ENCODE data around the gene PDK3.

PDK3 gene

DNA sequence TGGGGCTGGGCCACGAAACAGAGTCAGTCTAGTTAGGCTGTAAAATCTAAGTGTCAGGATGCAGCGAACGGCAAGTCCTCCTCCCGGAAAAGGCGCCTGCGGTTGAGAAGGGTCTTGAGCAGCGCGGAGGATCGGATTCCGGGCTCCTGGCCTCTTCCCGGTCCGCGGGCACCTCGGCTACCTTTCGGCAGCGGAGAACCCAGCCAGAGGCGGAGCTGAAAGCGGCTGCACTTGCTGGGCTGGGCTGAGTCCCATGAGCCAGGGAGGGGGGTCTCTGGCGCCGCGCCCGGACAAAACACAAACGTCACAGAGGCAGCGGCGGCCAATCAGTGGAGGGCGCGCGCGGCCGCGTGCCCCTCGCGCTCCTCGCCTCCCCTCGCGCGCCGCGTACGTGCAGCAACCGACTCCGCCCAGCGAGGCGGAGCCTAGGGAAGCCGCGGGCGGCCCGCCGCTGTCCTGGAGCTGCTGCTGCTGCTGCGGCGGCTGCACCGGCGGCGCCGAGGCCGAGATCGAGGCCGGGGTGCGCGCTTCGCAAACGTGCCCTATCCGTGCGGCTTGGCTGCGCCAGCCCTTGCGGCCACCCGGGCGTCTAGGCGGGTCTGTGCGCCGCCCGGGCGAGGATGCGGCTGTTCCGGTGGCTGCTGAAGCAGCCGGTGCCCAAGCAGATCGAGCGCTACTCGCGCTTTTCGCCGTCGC, at the start of gene PDK3:
Gene PDK3 (plus strand): TSS at position 451 of the 696 bp plus-strand sequence. CDS start 170 bp downstream, at position 621.
- CTCF ChIA-PET = interaction anchor here (1.3 kb wide), 1 partner anchor 34 kb away, joined by 7 read pairs; no protein-coding TSS in a partner anchor

DNA sequence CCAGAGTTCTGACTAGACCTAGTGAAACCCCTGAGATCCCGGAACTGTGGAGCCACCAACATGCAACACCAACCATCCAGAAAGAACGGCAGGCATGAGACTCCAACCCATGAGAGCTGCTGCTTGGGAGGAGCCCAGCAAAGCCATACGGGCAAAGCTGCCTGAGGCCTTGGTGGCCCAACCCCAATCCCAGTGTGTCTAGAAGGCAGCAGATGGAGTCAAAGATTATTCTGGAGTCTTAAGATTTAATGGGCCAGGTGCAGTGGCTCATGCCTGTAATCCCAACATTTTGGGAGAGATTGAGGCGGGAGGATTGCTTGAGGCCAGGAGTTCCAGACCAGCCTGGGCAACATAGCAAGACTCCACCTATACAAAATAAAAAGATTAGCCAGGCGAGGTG, 49.2 kb upstream of the PDK3 start:
- CTCF ChIA-PET = interaction anchor here (0.8 to 1.2 kb wide), 2 partner anchors 28 to 83 kb away, joined by 3 read pairs; no protein-coding TSS in a partner anchor
- no peaks in the 10 kb centered on the region for H3K36me3 Mint-ChIP-seq
- no peak overlapping the region for H3K27ac Mint-ChIP-seq
- no peaks in the 10 kb centered on the region for H3K4me1 Mint-ChIP-seq
- peaks cover 12% of the 10 kb centered on the region for H3K27me3 Mint-ChIP-seq
- no peaks in the 10 kb centered on the region for H3K9me3 Mint-ChIP-seq
- H3K4me3 Mint-ChIP-seq = no peak overlapping the region
- no peak for DNase-seq

More for the DNA sequence above, at the start of gene PDK3:
- Mint-ChIP-seq H3K27ac (peak within 1 kb of the TSS; percentile 87), H3K9me3 (no peaks in the 10 kb centered on the region), H3K4me1 (peaks cover 37% of the 10 kb centered on the region), H3K36me3 (peaks cover 10% of the 10 kb centered on the region), H3K27me3 (no peaks in the 10 kb centered on the region), H3K4me3 (peak within 1 kb of the TSS; percentile 75)
- DNase-seq = peak; percentile 90

DNA sequence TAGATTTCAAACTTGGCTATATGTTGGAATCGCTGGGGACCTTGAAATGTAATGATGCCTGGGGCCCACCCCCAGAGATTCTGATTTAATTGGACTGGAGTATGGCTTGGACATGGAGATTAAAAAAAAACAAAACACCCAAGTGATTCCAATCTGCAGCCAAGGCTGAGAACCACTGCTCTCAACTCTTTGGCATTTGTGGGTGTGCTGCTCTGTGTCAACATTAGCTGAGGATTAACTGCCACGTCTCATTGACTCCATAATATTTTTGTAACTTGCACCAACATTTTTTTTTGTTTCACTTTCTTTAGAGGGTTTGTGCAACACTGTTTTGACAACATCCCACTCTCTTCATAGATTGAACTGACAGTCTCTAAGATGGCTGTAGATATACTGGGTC, 41.1 kb upstream of the PDK3 start:
- Mint-ChIP-seq H3K4me3 (no peak overlapping the region), H3K27me3 (no peaks in the 10 kb centered on the region), H3K36me3 (no peaks in the 10 kb centered on the region), H3K9me3 (no peaks in the 10 kb centered on the region), H3K4me1 (peaks cover 5% of the 10 kb centered on the region), H3K27ac (no peak overlapping the region)
- DNase-seq = no peak
- CTCF ChIA-PET = no interaction called here

DNA sequence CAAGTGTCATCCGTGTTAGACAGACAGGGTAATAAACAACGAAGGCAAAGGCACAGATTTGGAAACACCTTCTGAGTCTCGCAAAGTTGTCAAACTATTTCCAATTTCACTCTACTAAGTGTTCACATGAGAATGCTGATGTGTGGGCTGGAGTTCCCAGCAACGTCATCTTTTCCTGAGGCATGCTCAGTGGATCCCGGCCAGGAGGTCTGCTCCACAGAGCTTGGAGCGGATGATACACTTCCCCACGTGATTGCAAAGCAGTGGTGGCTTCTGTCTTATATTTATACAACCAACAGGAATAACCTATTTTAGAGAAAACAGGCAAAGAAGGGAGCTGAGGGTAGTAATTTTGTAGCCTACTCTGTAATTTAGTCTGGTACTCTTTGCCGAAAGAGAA, 40.1 kb upstream of the PDK3 start:
- CTCF ChIA-PET = no interaction called here
- no peaks in the 10 kb centered on the region for H3K36me3 Mint-ChIP-seq
- no peak for DNase-seq

DNA sequence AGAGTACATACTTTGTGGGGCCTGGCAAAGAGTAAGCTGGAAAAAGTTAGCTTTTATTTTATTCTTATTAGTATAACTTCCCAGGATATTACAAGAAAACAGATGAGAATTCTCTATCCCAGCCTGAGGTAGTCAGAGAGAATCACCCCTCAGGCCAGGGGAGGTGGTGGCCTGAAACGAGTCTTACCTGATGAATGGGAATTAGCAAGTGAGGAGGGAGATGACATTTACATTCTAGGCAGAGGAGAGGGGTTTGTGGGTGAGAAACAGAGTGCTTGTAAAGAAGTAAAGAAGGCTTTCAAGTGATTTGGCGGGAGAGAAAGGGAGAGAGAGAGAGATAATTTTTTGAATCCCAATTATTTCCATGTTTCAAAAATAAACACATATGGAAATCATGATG, 39.3 kb upstream of the PDK3 start:
- H3K9me3 Mint-ChIP-seq = no peaks in the 10 kb centered on the region
- DNase-seq = no peak
- no peak overlapping the region for H3K27ac Mint-ChIP-seq
- no peaks in the 10 kb centered on the region for H3K36me3 Mint-ChIP-seq
- H3K4me1 Mint-ChIP-seq = peaks cover 5% of the 10 kb centered on the region
- H3K4me3 Mint-ChIP-seq = no peak overlapping the region
- no peaks in the 10 kb centered on the region for H3K27me3 Mint-ChIP-seq
- CTCF ChIA-PET = interaction anchor here (0.5 kb wide), 1 partner anchor 392 kb away, joined by 3 read pairs; no protein-coding TSS in a partner anchor

More for the DNA sequence above, 40.1 kb upstream of the PDK3 start:
- Mint-ChIP-seq H3K4me1 (peaks cover 5% of the 10 kb centered on the region), H3K4me3 (no peak overlapping the region), H3K9me3 (no peaks in the 10 kb centered on the region), H3K27ac (no peak overlapping the region), H3K27me3 (no peaks in the 10 kb centered on the region)

DNA sequence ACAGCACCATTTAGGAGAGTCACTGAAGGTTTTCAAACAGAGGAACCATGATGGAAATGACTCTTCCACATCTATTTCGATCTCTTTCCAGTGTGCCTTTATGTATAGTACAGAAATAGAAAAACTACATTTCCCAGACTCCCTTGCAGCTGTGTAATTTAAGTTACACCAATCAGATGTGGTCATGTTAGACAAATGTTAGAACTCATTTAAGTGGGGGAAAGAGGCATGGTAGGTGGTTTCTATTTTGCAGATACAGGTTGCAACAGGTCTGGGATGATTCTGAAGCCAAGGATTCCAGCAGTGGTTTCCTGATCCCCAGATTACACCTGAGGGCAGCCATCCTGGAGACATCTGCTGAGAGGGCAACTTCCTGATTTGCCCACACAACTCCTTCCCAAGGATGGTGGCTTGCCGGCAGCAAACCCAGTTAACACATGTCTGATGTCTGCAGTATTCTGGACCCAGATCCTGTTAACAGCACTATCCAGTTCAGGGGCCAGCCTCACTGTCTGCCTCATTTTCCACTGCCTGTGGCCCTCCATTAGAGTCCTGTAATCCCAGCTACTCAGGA, 38.7 kb upstream of the PDK3 start:
- no peak overlapping the region for H3K27ac Mint-ChIP-seq
- no peaks in the 10 kb centered on the region for H3K36me3 Mint-ChIP-seq
- CTCF ChIA-PET = interaction anchor here (0.5 kb wide), 1 partner anchor 391 kb away, joined by 3 read pairs; no protein-coding TSS in a partner anchor
- H3K4me1 Mint-ChIP-seq = peaks cover 5% of the 10 kb centered on the region
- H3K27me3 Mint-ChIP-seq = no peaks in the 10 kb centered on the region
- H3K4me3 Mint-ChIP-seq = no peak overlapping the region
- no peaks in the 10 kb centered on the region for H3K9me3 Mint-ChIP-seq
- no peak for DNase-seq

DNA sequence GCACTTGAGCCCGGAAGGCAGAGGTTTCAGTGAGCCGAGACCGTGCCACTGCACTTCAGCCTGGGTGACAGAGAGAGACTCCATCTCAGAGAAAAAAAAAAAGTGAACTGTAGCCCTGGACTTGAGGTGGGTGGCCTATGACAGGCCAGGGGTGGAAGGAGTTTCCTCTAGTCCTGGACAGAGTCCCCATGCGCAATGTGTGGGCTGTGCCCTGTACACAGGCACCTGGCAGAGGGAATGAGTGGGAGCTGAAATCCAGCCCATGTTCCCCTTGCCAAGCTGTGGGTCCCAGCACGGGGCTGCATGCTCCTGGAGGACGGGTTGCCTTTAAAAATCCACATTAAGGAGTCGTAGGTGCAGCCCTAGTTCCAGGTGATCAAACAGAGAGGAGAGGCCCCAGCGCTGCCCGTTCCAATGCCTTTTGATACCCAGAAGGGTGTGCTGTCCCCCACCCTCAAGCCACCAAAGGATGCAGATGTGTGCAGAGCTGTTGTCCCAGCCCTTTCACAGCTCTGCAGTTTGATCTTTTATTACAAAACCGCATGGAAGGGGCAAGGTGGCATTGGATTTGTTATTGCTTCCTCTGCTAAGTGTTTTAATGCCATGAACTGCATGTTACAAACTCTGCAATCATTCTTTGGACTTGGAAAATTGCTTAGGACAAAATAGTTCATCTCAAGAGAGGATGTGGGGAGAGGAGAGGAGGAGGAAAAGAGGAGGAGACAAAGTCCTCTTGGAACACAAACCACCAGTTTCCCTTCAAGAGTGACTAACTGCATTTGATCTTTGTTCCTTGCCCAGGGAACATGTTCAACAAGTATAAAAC, 38.0 kb upstream of the PDK3 start:
- no peaks in the 10 kb centered on the region for H3K36me3 Mint-ChIP-seq
- CTCF ChIA-PET = no interaction called here

DNA sequence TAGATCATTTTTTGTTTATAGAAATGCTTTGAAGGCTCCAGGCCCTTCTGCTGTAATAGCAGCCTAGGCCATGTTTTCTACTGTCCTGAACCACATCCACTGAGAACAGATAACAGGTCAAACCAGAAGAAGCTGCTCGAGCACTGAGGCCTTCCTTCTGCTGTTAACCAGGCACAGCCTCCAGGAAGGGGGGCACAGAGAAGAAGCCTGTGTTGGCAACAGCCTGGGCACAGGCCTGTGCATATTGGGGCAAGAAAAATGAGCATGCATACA, 37.4 kb upstream of the PDK3 start:
- Mint-ChIP-seq H3K4me1 (peaks cover 5% of the 10 kb centered on the region), H3K27ac (no peak overlapping the region)

More for the DNA sequence above, 38.0 kb upstream of the PDK3 start:
- H3K27me3 Mint-ChIP-seq = no peaks in the 10 kb centered on the region
- no peak for DNase-seq
- H3K4me3 Mint-ChIP-seq = no peak overlapping the region
- no peaks in the 10 kb centered on the region for H3K9me3 Mint-ChIP-seq
- H3K27ac Mint-ChIP-seq = no peak overlapping the region
- H3K4me1 Mint-ChIP-seq = peaks cover 5% of the 10 kb centered on the region

DNA sequence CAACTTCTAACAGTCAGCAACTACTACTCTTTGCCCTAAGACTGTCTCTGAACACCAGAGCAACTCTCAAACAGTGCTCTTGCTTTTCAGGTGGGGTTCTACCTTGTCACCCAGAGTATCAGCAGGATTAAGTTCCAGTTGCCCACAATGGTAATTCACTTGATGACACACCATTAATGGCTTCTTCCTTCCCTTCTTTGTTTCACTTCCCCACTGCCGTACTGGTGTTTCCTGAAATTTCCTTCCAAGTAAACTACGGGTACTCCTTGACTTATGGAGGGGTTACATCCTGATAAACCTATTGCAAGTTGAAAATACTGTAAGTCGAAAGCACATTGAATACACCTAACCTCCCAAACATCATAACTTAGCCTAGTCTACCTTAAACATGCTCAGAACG, 36.6 kb upstream of the PDK3 start:
- Mint-ChIP-seq H3K36me3 (no peaks in the 10 kb centered on the region), H3K27ac (no peak overlapping the region), H3K4me1 (peaks cover 5% of the 10 kb centered on the region), H3K9me3 (no peaks in the 10 kb centered on the region), H3K4me3 (no peak overlapping the region), H3K27me3 (no peaks in the 10 kb centered on the region)
- CTCF ChIA-PET = no interaction called here
- no peak for DNase-seq

More for the DNA sequence above, 37.4 kb upstream of the PDK3 start:
- H3K27me3 Mint-ChIP-seq = no peaks in the 10 kb centered on the region
- H3K9me3 Mint-ChIP-seq = no peaks in the 10 kb centered on the region
- DNase-seq = no peak
- H3K4me3 Mint-ChIP-seq = no peak overlapping the region
- no peaks in the 10 kb centered on the region for H3K36me3 Mint-ChIP-seq
- CTCF ChIA-PET = no interaction called here

DNA sequence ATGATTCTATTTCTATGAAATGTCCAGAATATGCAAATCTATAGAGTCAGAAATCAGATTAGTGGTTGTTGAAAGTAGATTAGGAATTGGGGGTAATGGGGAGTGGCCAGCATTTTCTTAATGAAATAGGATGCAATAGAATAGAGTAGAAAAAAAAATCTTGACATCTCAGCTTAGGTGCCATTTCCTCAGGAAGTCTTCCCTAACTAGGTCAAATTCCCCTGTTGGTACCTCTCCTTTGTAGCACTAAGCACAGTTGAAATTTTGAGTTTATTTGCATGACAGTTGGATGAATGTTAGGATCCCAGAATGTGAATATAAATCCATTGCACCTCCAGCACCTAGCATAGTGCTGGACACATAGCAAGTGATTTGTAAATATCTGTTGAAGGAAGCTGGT, 30.0 kb upstream of the PDK3 start:
- H3K9me3 Mint-ChIP-seq = no peaks in the 10 kb centered on the region
- H3K27me3 Mint-ChIP-seq = no peaks in the 10 kb centered on the region
- H3K27ac Mint-ChIP-seq = no peak overlapping the region
- no peaks in the 10 kb centered on the region for H3K4me1 Mint-ChIP-seq
- no peak for DNase-seq
- CTCF ChIA-PET = no interaction called here
- H3K4me3 Mint-ChIP-seq = no peak overlapping the region
- no peaks in the 10 kb centered on the region for H3K36me3 Mint-ChIP-seq

DNA sequence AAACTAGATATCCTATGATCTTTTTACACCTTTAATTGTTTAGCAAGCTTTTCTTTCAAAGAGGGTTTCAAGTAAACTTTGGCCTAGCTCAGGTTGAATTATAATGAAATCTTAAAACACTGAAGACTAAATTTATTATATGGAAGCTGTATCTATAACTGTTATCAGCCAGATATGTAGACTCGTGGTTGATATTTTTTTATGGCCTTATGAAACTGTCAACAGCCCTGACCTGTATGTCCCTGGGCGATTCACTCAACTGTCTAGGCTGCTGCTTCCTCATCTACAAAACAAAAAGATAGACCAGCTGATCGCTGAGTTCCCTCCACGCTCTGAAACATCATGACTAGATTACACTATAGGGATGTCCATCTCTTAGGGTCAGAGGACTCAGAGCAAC, 21.2 kb upstream of the PDK3 start:
- no peaks in the 10 kb centered on the region for H3K9me3 Mint-ChIP-seq
- no peak overlapping the region for H3K27ac Mint-ChIP-seq
- no peaks in the 10 kb centered on the region for H3K4me1 Mint-ChIP-seq
- CTCF ChIA-PET = no interaction called here
- H3K27me3 Mint-ChIP-seq = no peaks in the 10 kb centered on the region
- DNase-seq = no peak
- H3K4me3 Mint-ChIP-seq = no peak overlapping the region
- no peaks in the 10 kb centered on the region for H3K36me3 Mint-ChIP-seq

DNA sequence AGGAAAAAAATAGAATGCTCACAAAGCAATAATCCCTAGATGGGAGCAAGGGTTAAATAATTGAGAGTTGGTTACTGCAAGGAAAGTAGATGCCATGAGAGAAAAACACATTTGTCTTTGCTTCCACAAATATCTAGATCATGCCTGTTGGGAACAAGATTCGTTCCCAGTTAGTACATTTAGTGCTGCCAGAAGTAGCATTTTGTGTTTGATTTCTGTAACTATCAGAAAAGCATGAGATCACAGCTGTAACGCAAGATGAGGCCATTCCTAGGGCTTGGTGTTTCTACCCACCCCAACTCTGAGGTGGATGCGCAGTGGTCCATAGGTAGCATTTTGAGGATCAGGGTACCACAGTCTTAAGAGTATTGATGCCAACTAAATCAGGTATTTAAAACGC, 20.4 kb upstream of the PDK3 start:
- no peaks in the 10 kb centered on the region for H3K9me3 Mint-ChIP-seq
- H3K4me3 Mint-ChIP-seq = no peak overlapping the region
- no peak overlapping the region for H3K27ac Mint-ChIP-seq
- H3K4me1 Mint-ChIP-seq = no peaks in the 10 kb centered on the region
- H3K27me3 Mint-ChIP-seq = no peaks in the 10 kb centered on the region
- CTCF ChIA-PET = no interaction called here
- DNase-seq = no peak
- H3K36me3 Mint-ChIP-seq = no peaks in the 10 kb centered on the region

DNA sequence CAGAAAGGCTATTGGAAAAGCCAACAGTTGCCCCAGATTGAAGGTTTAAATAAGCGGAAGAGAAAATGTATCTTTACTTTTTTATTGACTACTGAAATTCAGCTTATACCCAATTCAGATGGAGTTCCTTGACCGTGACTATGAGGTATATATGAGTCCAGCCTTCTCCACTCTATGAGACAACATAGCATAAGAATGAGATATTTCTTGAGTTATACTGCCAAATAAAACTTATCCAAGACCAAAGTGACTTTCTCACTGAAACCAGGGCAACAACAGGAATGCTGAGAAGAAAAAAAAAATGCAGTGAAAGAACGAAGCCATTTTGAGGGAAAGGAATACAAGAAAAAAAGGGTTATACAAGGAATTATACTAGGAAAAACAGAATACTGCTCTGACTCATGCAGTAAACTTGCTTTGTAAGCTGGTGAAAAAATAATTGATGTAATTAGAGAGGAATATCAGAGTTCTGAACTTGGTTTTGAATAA, 16.3 kb upstream of the PDK3 start:
- no peaks in the 10 kb centered on the region for H3K4me1 Mint-ChIP-seq
- no peak overlapping the region for H3K27ac Mint-ChIP-seq
- H3K9me3 Mint-ChIP-seq = peaks cover 4% of the 10 kb centered on the region
- no peak overlapping the region for H3K4me3 Mint-ChIP-seq
- CTCF ChIA-PET = no interaction called here
- no peaks in the 10 kb centered on the region for H3K27me3 Mint-ChIP-seq
- no peak for DNase-seq
- H3K36me3 Mint-ChIP-seq = peaks cover 1% of the 10 kb centered on the region

DNA sequence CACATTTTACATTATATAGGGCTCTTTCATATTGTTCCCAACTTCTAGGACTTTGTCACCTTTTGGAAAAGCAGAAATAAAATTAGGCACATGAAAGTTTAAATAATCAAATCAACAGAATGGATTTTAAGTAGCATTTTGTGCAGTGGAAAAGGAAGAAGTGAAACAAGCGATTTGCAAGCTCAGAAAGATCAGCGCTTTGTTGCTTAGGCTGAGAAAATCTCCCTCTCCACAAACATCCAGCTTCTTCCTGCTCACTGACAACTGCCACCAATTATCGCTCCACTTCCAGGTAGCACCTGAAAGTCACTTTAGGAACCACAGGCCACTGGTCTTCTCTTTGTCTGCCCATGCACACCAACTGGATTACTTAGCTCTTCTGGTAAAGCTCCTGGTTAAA, 2.0 kb upstream of the PDK3 start:
- CTCF ChIA-PET = interaction anchor here (1.0 kb wide), 1 partner anchor 35 kb away, joined by 3 read pairs; no protein-coding TSS in a partner anchor
- Mint-ChIP-seq H3K9me3 (no peaks in the 10 kb centered on the region), H3K4me1 (peaks cover 26% of the 10 kb centered on the region), H3K27me3 (no peaks in the 10 kb centered on the region), H3K27ac (no peak overlapping the region), H3K36me3 (peaks cover 7% of the 10 kb centered on the region), H3K4me3 (no peak overlapping the region)
- no peak for DNase-seq

Measured in activated naive CD4-positive, alpha-beta T cell treated with anti-CD3 and anti-CD28 coated beads, Interleukin-2, amount 10 ng/mL, durations not matched to agents 7 days and 5 days (primary cell).